T-helper 2 cell treated with Interferon-gamma antibody and Interleukin-4, amounts not matched to agents 100 ng/mL and 5 ng/mL, for 36 hours (primary cell): ENCODE measurements around the gene SPRED3. TPM values are rescaled to one million over a fixed set of nuclear protein-coding genes. Genes with fewer than 3 reads are reported as not detected.

Experiments
- intact Hi-C: fragments of 100-400 bp; cut with micrococcal nuclease; formaldehyde crosslinking; loops from one replicate; pipeline ENCODE4 v1.15.1; 2023
- total RNA-seq: library from RNA; stranded (reverse); gene quantifications from 2 replicates; pipeline ENCODE4 v1.2.3, GENCODE V29; 2022

Gene SPRED3
- total RNA-seq, 1 donor from 2014 or later = 1.9 TPM

DNA sequence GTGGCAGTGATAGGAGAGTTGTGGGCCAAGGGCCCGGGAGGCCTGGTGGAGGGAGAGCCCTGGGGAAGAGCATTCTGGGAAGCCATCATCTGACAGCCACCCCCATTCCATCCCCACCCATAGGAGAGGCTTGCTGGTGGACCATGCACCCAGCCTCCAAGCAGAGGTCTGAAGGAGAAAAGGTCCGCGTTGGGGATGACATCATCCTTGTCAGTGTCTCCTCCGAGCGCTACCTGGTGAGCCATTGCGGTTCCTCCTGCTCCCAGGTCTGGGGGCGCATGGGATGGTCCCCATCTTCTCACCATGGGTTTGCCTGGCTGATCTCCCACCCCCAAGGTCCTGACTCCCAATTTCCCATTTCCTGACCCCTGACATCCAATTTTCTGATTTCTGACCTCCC lies 55.5 kb downstream of the SPRED3 start:
- intact Hi-C loops = no loop called here

DNA sequence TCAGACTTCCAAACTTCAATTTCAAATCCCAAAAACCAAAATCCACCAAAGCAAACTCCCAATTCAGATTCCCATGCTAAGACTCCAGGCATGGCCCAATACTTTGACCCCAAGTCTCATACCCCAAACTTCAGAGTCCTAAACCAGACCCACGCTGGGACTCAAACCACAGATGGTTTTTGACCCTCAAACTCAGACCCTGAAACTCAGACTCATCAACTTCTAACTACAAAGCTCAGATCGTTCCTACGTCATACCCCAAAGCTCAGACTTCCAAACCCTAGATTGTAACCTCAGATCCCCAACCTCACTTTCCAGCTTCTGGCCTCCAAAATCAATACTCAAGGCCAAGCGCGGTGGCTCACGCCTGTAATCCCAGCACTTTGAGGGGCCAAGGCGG lies 56.9 kb downstream of the SPRED3 start:
- intact Hi-C loops = no loop called here

DNA sequence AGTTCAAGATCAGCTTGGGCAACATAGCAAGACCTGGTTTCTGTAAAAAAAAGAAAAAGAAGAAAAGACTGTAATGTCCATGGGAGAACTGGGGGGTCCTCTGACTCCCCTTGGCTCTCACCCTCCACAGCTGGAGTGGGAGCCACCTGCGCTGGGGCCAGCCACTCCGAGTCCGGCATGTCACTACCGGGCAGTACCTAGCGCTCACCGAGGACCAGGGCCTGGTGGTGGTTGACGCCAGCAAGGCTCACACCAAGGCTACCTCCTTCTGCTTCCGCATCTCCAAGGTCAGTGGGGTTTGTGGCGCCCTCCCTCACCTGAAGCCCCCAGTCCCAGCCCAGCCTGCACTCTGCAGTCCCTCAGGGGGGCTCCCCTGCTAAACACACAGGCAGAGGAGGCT lies 59.7 kb downstream of the SPRED3 start:
- intact Hi-C loops = no loop called here

Other genes with a start within 250 kb of the SPRED3 start
- gene DPF1, start 164.5 kb upstream of the SPRED3 start, total RNA-seq = 1.2 and 1.6 TPM in 2 replicates
- gene PPP1R14A, start 132.3 kb upstream of the SPRED3 start, total RNA-seq = 88.8 and 89.6 TPM in 2 replicates
- 71.0 and 71.3 TPM in 2 replicates for gene SPINT2, start 124.1 kb upstream of the SPRED3 start, total RNA-seq
- 0.84 and 1.1 TPM in 2 replicates for gene C19orf33, start 84.4 kb upstream of the SPRED3 start, total RNA-seq
- 86.2 and 88.3 TPM in 2 replicates for gene YIF1B, start 72.8 kb upstream of the SPRED3 start, total RNA-seq
- gene KCNK6, start 68.9 kb upstream of the SPRED3 start, total RNA-seq = 20.2 and 23.1 TPM in 2 replicates
- 4.9 and 5.2 TPM in 2 replicates for gene CATSPERG, start 52.9 kb upstream of the SPRED3 start, total RNA-seq
- 200 and 206 TPM in 2 replicates for gene PSMD8, start 14.1 kb upstream of the SPRED3 start, total RNA-seq
- 0.11 TPM in 2 replicates for gene GGN, start 663 bp upstream of the SPRED3 start, total RNA-seq
- gene FAM98C, start 14.4 kb downstream of the SPRED3 start, total RNA-seq = 31.4 and 32.3 TPM in 2 replicates
- gene RASGRP4, start 37.5 kb downstream of the SPRED3 start, total RNA-seq = 7.6 and 9.4 TPM in 2 replicates
- gene RYR1, start 45.0 kb downstream of the SPRED3 start, total RNA-seq = 2.4 and 4.4 TPM in 2 replicates
- 283 and 284 TPM in 2 replicates for gene MAP4K1, start 229.3 kb downstream of the SPRED3 start, total RNA-seq
- gene EIF3K, start 230.5 kb downstream of the SPRED3 start, total RNA-seq = 350 and 352 TPM in 2 replicates